Measurements from ENCODE around the gene SLC23A2.

- TF ChIP-seq TAF1 (IDR thresholded peaks at IDR 0.05; ENCODE audit: low read depth, low read length) (no peak), POLR2AphosphoS5 (IDR thresholded peaks at IDR 0.05; ENCODE audit: low read depth, low read length) (no peak)
Observed at GRCh38 chr20:4919047-4919704, 82.1 kb downstream of the SLC23A2 start.
